Rectal smooth muscle tissue (tissue), 1 donor: ENCODE measurements around the gene PARD3.

ENCODE experiments used
- H3K27ac ChIP-seq: one replicate; pipeline ENCODE4 v1.7.0; 2013; ENCODE audit warnings: low read depth, low read length, inconsistent platforms
- H3K27me3 ChIP-seq: one replicate; pipeline ENCODE4 v1.7.0; 2013; ENCODE audit warnings: low read length; ENCODE audit not compliant: control insufficient read depth, insufficient read depth
- H3K36me3 ChIP-seq: one replicate; pipeline ENCODE4 v1.7.0; 2013; ENCODE audit warnings: low read length; ENCODE audit not compliant: control insufficient read depth, insufficient read depth
- H3K4me1 ChIP-seq: one replicate; pipeline ENCODE4 v1.7.0; 2013; ENCODE audit warnings: low read length; ENCODE audit not compliant: control insufficient read depth, insufficient read depth
- H3K4me3 ChIP-seq: one replicate; pipeline ENCODE4 v1.7.0; 2013; ENCODE audit warnings: low read length
- H3K9ac ChIP-seq: one replicate; pipeline ENCODE4 v1.7.0; 2013; ENCODE audit warnings: low read length

PARD3 gene

DNA sequence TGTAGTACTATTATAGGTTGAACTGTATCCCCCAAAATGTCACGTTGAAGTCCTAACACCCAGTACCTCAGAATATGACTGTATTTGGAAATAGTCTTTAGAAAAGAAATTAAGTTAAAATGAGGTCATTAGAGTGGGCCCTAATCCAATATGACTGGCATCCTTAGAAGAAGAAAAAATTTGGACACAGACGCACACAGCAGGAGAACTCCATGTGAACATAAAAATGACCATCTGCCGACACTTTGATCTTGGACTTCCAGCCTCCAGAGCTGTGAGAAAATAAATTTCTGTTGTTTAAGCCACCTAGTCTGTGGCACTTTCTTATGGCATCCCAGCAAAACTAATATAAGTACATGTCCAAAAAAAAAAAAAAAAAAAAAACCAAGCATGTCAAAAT is 225.8 kb downstream of the PARD3 start:
- H3K9ac ChIP-seq, result no peak overlapping the region
- H3K27ac ChIP-seq, result no peak overlapping the region
- no peaks in the 10 kb centered on the region for H3K36me3 ChIP-seq
- H3K27me3 ChIP-seq, result no peaks in the 10 kb centered on the region
- no peaks in the 10 kb centered on the region for H3K4me1 ChIP-seq
- H3K4me3 ChIP-seq, result no peak overlapping the region

DNA sequence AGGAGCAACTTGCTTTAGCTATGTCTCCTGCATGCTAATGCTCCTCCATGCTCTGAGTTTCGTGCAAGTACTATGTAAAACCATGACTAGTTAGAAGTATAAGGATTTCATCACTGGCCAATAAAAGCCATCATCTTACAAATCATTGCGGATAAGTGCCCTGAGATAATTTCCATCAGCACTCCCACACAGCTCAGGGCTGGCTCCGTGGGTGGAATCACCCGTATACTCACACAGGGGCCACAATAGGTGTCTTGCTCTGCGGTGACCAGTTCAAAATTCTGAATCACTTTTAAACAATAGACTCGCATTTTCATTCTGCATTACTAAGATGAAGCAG is 227.4 kb downstream of the PARD3 start:
- Histone ChIP-seq H3K9ac (no peak overlapping the region), H3K27ac (no peak overlapping the region), H3K27me3 (no peaks in the 10 kb centered on the region), H3K4me1 (no peaks in the 10 kb centered on the region), H3K4me3 (no peak overlapping the region), H3K36me3 (no peaks in the 10 kb centered on the region)

DNA sequence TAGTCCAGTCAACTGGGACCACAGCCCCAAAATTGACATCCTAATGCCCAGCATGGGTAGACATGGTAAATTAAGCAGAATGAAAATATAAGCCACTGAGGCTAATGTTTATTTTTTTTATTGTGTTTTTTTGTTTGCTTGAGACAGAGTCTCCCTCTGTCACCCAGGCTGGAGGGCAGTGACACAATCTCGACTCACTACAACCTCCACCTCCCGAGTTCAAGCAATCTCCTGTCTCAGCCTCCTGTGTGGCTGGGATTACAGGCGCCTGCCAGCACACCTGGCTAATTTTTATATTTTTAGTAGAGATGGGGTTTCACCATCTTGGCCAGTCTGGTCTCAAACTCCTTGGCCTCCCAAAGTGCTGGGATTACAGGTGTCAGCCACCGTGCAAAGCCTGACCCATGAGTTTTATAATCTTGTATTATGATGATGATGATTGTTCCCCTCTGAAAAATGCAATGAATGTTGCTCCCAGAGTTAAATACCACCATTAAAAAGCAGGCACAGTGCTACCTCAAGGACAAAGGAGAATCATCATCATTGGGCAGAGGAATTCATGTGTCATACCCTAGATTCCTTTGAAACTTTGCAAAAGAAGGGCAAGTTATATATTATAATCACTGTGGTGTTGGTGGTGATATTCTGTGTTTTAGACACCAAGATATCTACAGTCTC is 228.0 kb downstream of the PARD3 start:
- Histone ChIP-seq H3K36me3 (no peaks in the 10 kb centered on the region), H3K27me3 (no peaks in the 10 kb centered on the region), H3K4me3 (no peak overlapping the region), H3K4me1 (no peaks in the 10 kb centered on the region), H3K27ac (no peak overlapping the region), H3K9ac (no peak overlapping the region)

DNA sequence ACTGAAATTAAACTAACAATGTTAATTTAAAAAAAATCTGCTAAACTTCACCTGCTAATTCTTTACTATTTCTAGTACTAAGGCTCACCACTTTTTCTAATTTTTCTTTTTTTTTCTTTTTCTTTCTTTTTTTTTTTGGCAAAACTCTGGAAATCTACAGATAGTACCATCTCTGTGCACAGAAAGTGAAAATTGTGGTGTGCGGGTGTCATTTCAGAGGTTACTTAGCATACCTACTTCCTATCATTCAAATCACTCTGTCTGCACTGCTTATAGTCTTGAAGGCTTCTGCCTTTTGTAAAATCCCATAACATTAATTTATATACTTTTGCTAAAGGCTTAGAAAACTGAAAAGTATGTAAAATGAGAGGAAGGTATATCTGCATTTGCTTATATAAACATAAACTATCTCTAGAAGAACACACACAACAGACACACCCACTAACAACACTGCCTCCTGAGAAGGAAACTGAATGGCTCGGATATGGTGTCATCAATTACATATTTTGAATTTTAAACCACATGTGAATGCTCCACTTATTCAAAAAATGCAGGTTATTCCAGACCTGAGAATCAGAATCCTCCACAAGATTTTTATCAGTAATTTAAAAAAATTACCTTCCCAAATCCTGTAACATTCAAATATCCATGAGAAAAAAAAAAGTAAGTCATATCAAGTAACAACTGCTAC is 229.5 kb downstream of the PARD3 start:
- Histone ChIP-seq H3K4me1 (no peaks in the 10 kb centered on the region), H3K27me3 (no peaks in the 10 kb centered on the region), H3K4me3 (no peak overlapping the region), H3K36me3 (no peaks in the 10 kb centered on the region), H3K27ac (no peak overlapping the region), H3K9ac (no peak overlapping the region)

DNA sequence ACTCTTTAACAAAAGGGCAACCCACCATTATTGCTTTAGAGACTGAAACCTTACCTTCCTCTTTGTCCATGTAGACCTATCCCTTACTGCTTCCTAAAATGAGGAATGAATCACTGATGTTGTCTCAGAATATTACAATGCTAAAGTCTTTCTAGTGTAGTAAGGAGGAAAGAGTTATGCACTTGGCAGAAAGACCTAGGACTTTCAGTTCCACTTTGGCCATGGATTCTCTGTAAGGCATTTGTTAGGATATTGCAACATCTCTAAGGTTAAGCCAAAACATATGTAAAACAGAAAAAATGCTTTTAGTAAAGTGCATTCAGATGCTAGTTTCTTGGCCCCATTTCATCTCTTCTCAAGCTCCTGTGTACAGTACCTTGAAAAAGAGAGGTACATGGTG is 230.9 kb downstream of the PARD3 start:
- no peaks in the 10 kb centered on the region for H3K36me3 ChIP-seq
- no peaks in the 10 kb centered on the region for H3K4me1 ChIP-seq
- H3K9ac ChIP-seq, result no peak overlapping the region
- no peaks in the 10 kb centered on the region for H3K27me3 ChIP-seq
- H3K27ac ChIP-seq, result no peak overlapping the region
- H3K4me3 ChIP-seq, result no peak overlapping the region

DNA sequence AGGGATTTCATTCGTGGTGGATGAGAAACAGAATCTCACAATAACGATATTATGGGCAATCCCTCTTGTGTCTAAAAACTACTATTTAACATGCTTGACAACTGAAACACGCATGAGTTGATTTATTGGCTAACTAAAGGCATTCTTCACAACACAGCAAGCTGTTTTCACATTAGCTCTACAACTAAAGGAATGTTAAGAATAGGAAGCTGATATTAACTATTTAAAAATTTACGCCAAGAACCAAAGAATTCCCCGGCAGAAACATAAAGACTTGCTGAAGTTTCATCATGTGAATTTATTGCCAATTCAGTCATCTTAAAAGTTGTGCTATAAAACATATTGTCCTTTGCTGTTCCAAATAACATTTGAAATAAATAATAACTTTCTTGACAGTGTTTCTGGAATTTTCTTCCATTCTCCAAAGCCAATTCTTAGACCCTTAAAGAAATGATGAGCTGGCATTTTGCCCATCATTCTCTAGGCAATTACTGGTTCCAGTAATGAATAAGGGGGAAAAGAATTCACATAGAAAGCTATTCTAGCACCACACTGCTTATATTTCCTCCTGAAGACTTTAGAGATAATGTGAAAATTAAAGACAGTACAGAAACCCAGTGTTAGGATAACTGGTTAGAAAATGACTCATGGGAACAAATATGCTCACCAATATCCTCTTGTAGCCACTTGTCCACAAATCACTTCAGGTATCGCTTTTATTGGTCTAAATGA is 233.1 kb downstream of the PARD3 start:
- Histone ChIP-seq H3K36me3 (no peaks in the 10 kb centered on the region), H3K27me3 (no peaks in the 10 kb centered on the region), H3K4me1 (no peaks in the 10 kb centered on the region), H3K27ac (no peak overlapping the region), H3K4me3 (no peak overlapping the region), H3K9ac (no peak overlapping the region)

DNA sequence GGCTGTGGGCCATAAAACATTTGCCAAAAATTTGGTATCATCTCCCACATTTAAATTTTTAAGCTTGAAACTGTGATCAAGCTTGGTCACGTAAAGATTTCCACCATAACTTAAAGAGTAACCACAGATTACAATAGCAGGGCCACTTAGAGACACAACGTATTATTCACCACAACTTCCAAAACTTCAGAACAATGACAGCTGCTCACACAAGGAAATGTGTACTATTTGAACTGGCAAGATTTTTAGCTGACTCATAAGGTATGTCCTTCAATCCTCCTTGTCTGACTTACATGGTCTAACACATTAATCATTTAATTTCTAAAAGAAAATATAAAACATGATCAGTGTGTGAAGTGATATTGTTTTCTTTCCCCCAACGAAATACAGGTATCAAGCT is 234.5 kb downstream of the PARD3 start:
- Histone ChIP-seq H3K4me1 (no peaks in the 10 kb centered on the region), H3K27me3 (no peaks in the 10 kb centered on the region), H3K27ac (no peak overlapping the region)

DNA sequence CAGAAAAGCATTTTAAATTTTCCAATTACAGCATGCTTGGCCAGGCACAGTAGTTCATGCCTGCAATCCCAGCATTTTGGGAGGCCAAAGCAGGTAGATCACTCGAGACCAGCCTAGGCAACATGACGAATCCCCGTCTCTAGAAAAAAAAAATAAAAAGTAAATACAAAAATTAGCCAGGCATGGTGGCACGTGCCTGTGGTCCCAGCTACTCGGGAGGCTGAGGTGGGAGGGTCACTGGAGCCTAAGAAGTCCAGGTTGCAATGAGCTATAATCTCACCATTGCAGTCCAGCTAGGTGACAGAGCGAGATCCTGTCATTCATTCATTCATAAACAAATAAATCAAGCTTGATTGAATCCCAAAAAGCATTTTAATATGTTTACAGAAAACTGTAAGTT is 234.9 kb downstream of the PARD3 start:
- Histone ChIP-seq H3K4me3 (no peak overlapping the region), H3K4me1 (no peaks in the 10 kb centered on the region), H3K36me3 (no peaks in the 10 kb centered on the region), H3K9ac (no peak overlapping the region), H3K27ac (no peak overlapping the region), H3K27me3 (no peaks in the 10 kb centered on the region)

More for the DNA sequence above, 234.5 kb downstream of the PARD3 start:
- no peak overlapping the region for H3K9ac ChIP-seq
- H3K4me3 ChIP-seq, result no peak overlapping the region
- H3K36me3 ChIP-seq, result no peaks in the 10 kb centered on the region

DNA sequence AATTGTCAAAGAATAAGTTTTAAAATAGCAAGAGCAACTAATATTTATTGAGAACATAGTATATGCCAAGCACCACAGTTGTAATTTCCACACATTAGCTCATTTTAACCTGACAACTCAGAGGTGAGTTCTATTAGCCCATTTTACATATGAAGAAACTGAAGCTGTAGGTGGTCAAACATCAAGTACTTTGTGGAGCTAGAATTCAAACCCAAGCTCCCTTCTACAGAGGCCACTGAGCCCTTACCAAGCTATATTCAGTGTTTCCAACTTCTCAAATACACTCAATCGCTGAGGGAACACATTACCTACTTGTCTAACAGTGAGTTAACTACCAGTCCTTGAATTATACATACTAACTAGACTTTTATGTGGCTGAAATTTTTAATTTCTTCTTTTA is 236.6 kb downstream of the PARD3 start:
- H3K36me3 ChIP-seq, result no peaks in the 10 kb centered on the region
- no peaks in the 10 kb centered on the region for H3K4me1 ChIP-seq
- H3K4me3 ChIP-seq, result no peak overlapping the region
- H3K27me3 ChIP-seq, result no peaks in the 10 kb centered on the region
- H3K9ac ChIP-seq, result no peak overlapping the region
- no peak overlapping the region for H3K27ac ChIP-seq

DNA sequence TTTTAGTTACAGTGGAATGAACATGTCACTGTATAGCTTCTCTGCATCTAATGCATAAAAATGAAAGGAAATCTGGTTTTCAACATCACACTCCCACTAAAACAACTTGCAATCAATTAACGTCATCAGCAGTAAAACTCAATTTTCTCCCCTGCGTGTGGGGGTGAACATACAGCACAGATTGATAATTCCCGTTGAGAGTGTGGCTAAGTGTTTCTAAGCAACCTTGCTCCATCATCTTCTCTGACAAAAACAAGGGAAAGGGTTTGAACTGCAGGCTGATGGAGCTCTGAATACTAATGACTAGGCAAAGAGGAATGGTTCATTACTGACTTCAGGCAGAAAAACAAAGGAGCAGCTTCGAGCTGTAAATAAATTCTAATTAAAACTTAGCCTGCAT is 238.3 kb downstream of the PARD3 start:
- H3K36me3 ChIP-seq, result no peaks in the 10 kb centered on the region
- no peaks in the 10 kb centered on the region for H3K27me3 ChIP-seq
- H3K4me1 ChIP-seq, result no peaks in the 10 kb centered on the region
- no peak overlapping the region for H3K9ac ChIP-seq
- H3K27ac ChIP-seq, result no peak overlapping the region
- no peak overlapping the region for H3K4me3 ChIP-seq

DNA sequence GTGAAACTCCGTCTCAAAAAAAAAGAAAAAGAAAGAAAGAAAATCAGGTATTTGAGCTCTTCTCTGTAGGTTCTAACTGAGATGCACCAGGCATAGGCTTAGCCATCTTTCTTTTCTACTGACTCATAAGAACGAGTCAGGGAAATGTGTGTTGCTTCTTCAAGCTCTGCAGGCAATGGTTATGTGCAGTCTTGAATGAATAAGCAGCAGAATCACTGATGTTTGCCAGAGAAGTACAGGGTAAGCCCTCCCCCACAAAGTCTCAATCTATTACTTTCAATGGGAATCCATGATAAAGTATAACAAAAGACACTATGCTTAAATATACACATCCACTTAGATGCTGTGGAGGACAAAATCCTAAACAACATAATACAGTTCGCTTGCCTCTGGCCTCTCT is 239.2 kb downstream of the PARD3 start:
- no peaks in the 10 kb centered on the region for H3K27me3 ChIP-seq
- H3K27ac ChIP-seq, result no peak overlapping the region
- H3K36me3 ChIP-seq, result no peaks in the 10 kb centered on the region
- no peak overlapping the region for H3K4me3 ChIP-seq
- no peak overlapping the region for H3K9ac ChIP-seq
- no peaks in the 10 kb centered on the region for H3K4me1 ChIP-seq

DNA sequence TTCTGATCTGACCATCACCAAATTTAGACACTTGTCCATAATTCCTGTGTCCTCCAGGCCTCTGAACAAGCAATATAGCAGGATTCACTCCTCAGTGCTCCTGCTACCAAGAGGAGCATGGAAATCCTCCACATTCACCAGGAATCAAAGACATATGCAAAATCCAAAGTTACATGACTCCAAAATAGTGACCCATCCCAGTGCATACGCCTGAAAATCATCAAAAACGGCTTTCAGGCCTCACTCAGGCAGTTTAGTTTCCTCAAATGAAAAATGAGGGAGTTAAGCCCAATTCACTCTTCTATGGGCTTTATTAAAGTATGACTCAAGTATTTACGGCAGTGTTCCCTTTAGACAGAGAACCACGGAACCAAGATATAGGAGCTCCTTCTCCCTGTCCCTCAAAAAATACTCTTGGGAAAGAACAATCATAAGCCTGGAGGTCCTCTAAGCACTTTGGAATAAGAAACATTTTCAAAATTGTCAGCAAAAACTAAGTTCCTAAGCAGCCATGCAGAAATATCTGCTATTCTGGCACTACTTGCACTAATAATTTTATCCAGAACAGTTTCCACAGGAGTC is 240.7 kb downstream of the PARD3 start:
- no peaks in the 10 kb centered on the region for H3K4me1 ChIP-seq
- H3K9ac ChIP-seq, result no peak overlapping the region
- no peak overlapping the region for H3K27ac ChIP-seq
- no peaks in the 10 kb centered on the region for H3K36me3 ChIP-seq
- H3K4me3 ChIP-seq, result no peak overlapping the region
- no peaks in the 10 kb centered on the region for H3K27me3 ChIP-seq
